ENCODE measurements around the gene NPFFR1. TPM values are rescaled to one million over a fixed set of nuclear protein-coding genes. Genes with fewer than 3 reads are reported as not detected.

Gene NPFFR1
- total and polyA plus RNA-seq, 2 experiments from 2014 or later = not detected

- Histone ChIP-seq H3K4me1 (ENCODE audit: insufficient read depth) (peaks cover 12% of the 10 kb centered on the region), H2AFZ (peak overlapping the region; percentile 79), H3K27me3 (no peaks in the 10 kb centered on the region), H3K4me2 (peak overlapping the region; percentile 97), H4K20me1 (ENCODE audit: insufficient read depth, poor library complexity, severe bottlenecking) (no peaks in the 10 kb centered on the region), H3K27ac (peak overlapping the region; percentile 90), H3K4me3 (peak overlapping the region; percentile 92), H3K36me3 (replicated peaks; ENCODE audit: insufficient read depth, low read depth) (no peaks in the 10 kb centered on the region), H3K9me2 (replicated peaks; ENCODE audit: insufficient read depth) (no peaks in the 10 kb centered on the region), H3K79me2 (peaks cover 48% of the 10 kb centered on the region), H3K9me3 (ENCODE audit: low read depth) (no peaks in the 10 kb centered on the region)
- TF ChIP-seq EZH2 (IDR thresholded peaks at IDR 0.05; ENCODE audit: borderline replicate concordance) = no peak
- no peak for TF ChIP-seq EZH2phosphoT487 (IDR thresholded peaks at IDR 0.05; ENCODE audit: low read depth, severe bottlenecking, unreplicated experiment)
- no peak for TF ChIP-seq CTCF (IDR thresholded peaks at IDR 0.05; ENCODE audit: poor library complexity)
- WGBS (ENCODE audit: low lambda C conversion rate, missing lambda C conversion rate) = under 1% methylated on average over 17 of the region's 18 CpGs
- DNase-seq (ENCODE audit: low spot score) = no peak
Measured at GRCh38 chr10:70232859-70233108, 51.0 kb downstream of the NPFFR1 start.

- H3K27ac ChIP-seq = peak overlapping the region; percentile 90
- H3K4me3 ChIP-seq = peak overlapping the region; percentile 92
- no peaks in the 10 kb centered on the region for H3K27me3 ChIP-seq
- peaks cover 12% of the 10 kb centered on the region for H3K4me1 ChIP-seq (ENCODE audit: insufficient read depth)
- no peaks in the 10 kb centered on the region for H4K20me1 ChIP-seq (ENCODE audit: insufficient read depth, poor library complexity, severe bottlenecking)
- no peaks in the 10 kb centered on the region for H3K9me3 ChIP-seq (ENCODE audit: low read depth)
- H3K79me2 ChIP-seq = peaks cover 51% of the 10 kb centered on the region
- H3K36me3 ChIP-seq (replicated peaks; ENCODE audit: insufficient read depth, low read depth) = no peaks in the 10 kb centered on the region
- TF ChIP-seq EZH2phosphoT487 (IDR thresholded peaks at IDR 0.05; ENCODE audit: low read depth, severe bottlenecking, unreplicated experiment) = no peak
- no peak for TF ChIP-seq CTCF (IDR thresholded peaks at IDR 0.05; ENCODE audit: poor library complexity)
- TF ChIP-seq EZH2 (IDR thresholded peaks at IDR 0.05; ENCODE audit: borderline replicate concordance) = no peak
- H3K9me2 ChIP-seq (replicated peaks; ENCODE audit: insufficient read depth) = no peaks in the 10 kb centered on the region
- 4% methylated on average over 39 of the region's 39 CpGs for WGBS (ENCODE audit: low lambda C conversion rate, missing lambda C conversion rate)
- peak; percentile 82 for DNase-seq (ENCODE audit: low spot score)
- peak overlapping the region; percentile 97 for H3K4me2 ChIP-seq
- peak overlapping the region; percentile 79 for H2AFZ ChIP-seq
Measured at GRCh38 chr10:70232155-70232858, 51.5 kb downstream of the NPFFR1 start.

- Histone ChIP-seq H3K4me1 (ENCODE audit: insufficient read depth) (peaks cover 7% of the 10 kb centered on the region), H2AFZ (no peak overlapping the region), H3K27ac (peak overlapping the region; percentile 68), H3K4me2 (no peak overlapping the region), H3K36me3 (replicated peaks; ENCODE audit: insufficient read depth, low read depth) (no peaks in the 10 kb centered on the region), H3K9me3 (ENCODE audit: low read depth) (no peaks in the 10 kb centered on the region), H3K79me2 (peaks cover 84% of the 10 kb centered on the region), H3K9me2 (replicated peaks; ENCODE audit: insufficient read depth) (no peaks in the 10 kb centered on the region), H4K20me1 (ENCODE audit: insufficient read depth, poor library complexity, severe bottlenecking) (no peaks in the 10 kb centered on the region), H3K4me3 (no peak overlapping the region), H3K27me3 (no peaks in the 10 kb centered on the region)
- DNase-seq (ENCODE audit: low spot score) = no peak
- TF ChIP-seq CTCF (IDR thresholded peaks at IDR 0.05; ENCODE audit: poor library complexity) (no peak), EZH2 (IDR thresholded peaks at IDR 0.05; ENCODE audit: borderline replicate concordance) (no peak), EZH2phosphoT487 (IDR thresholded peaks at IDR 0.05; ENCODE audit: low read depth, severe bottlenecking, unreplicated experiment) (no peak)
- 73% methylated on average over 1 of the region's 1 CpG for WGBS (ENCODE audit: low lambda C conversion rate, missing lambda C conversion rate)
Measured at GRCh38 chr10:70228491-70228890, 55.3 kb downstream of the NPFFR1 start.
